Measurements from ENCODE around the gene CIB4. TPM values are rescaled to one million over a fixed set of nuclear protein-coding genes. Genes with fewer than 3 reads are reported as not detected.
A peak's percentile ranks its signal among the peaks of the same experiment; 100 is the strongest.

CIB4 gene
- total and polyA plus RNA-seq, 2 of the 4 experiments (the other 2 are of a cell fraction): not detected

- no peak for TF ChIP-seq RAD21 (IDR thresholded peaks at IDR 0.05; ENCODE audit: low read length)
These were observed 12.3 kb upstream of the CIB4 start (continued) for GRCh38 chr2:26653207-26654060.

GRCh38 chr2:26652361-26653041 is 11.3 kb upstream of the CIB4 start:
- Histone ChIP-seq H3K23ac (ENCODE audit: low read depth, low read length) (no peak overlapping the region), H4K20me1 (ENCODE audit: insufficient read depth, low read length) (no peaks in the 10 kb centered on the region), H2BK20ac (ENCODE audit: low read depth, low read length) (no peak overlapping the region), H4K8ac (ENCODE audit: low read depth in 2 of 2, low read length in 2 of 2) (no peak overlapping the region), H4K91ac (ENCODE audit: insufficient read depth, low read depth, low read length) (no peak overlapping the region), H2BK5ac (ENCODE audit: low read depth, low read length, poor library complexity, severe bottlenecking) (no peak overlapping the region), H2BK120ac (ENCODE audit: low read depth, low read length) (no peak overlapping the region), H3K18ac (ENCODE audit: low read depth, low read length) (no peak overlapping the region; the same call in 1 of the 2 replicates), H3K14ac (replicated peaks; ENCODE audit: low read depth, low read length) (no peak overlapping the region), H2AK9ac (replicated peaks; ENCODE audit: low read depth, low read length, poor library complexity) (no peak overlapping the region), H3K36me3 (ENCODE audit: control insufficient read depth, insufficient read depth, low read length) (no peaks in the 10 kb centered on the region), H3K4ac (ENCODE audit: low read depth, low read length) (no peak overlapping the region), H3K27ac (ENCODE audit: insufficient read depth, low read length) (peak overlapping the region; percentile 0; the same call in 1 of the 2 replicates), H2BK15ac (ENCODE audit: low read depth, low read length) (no peak overlapping the region), H3K9ac (ENCODE audit: low read depth, low read length) (no peak overlapping the region), H3K9me3 (ENCODE audit: control insufficient read depth, insufficient read depth, low read length) (peaks cover 3% of the 10 kb centered on the region), H3K27me3 (ENCODE audit: control insufficient read depth, insufficient read depth, low read length) (peaks cover 46% of the 10 kb centered on the region), H2AFZ (replicated peaks; ENCODE audit: low read length, poor library complexity) (peak overlapping the region; percentile 2), H3K4me1 (ENCODE audit: control insufficient read depth, insufficient read depth, low read length) (peaks cover 2% of the 10 kb centered on the region; the same call in 1 of the 2 replicates), H2AK5ac (ENCODE audit: low read depth, low read length) (no peak overlapping the region), H3K4me3 (ENCODE audit: insufficient read depth, low read depth, low read length) (no peak overlapping the region), H3K79me1 (ENCODE audit: low read depth in 1 of 2, low read length in 2 of 2) (no peaks in the 10 kb centered on the region), H3K4me2 (ENCODE audit: low read depth, low read length) (no peak overlapping the region), H3K56ac (ENCODE audit: extremely low read depth, insufficient read depth, low read length) (no peak overlapping the region), H4K5ac (ENCODE audit: low read depth, low read length) (no peak overlapping the region; the same call in 1 of the 2 replicates), H3K9me1 (ENCODE audit: insufficient read depth, low read length) (no peaks in the 10 kb centered on the region)
- intact Hi-C loops (cut with micrococcal nuclease) (no loop called here), in situ Hi-C loops (cut with MboI; ENCODE audit: low sequenced_read_pairs) (no loop called here), dilution Hi-C loops (cut with HindIII; ENCODE audit: low sequenced_read_pairs, unreplicated experiment) (no loop called here)
- BruUV-seq (replicated peaks): no TSS peak
- CTCF ChIA-PET: no interaction called here
- 38% methylated on average over 4 of the region's 12 CpGs; no CpG with 5 or more reads in 1 of the 2 experiments for WGBS, 2 experiments (ENCODE audit: extremely low coverage in 2 of 2, insufficient read length in 1 of 2)
- DNase-seq (peak; percentile 12), ATAC-seq (ENCODE audit: low read depth) (peak; percentile 53)
- POLR2A ChIA-PET (ENCODE audit: unreplicated experiment): no interaction called here
- TF ChIP-seq BHLHE40 (IDR thresholded peaks at IDR 0.05; ENCODE audit: low read depth, low read length): no peak
- TF ChIP-seq ELK1 (IDR thresholded peaks at IDR 0.05; ENCODE audit: borderline replicate concordance, low read depth, low read length): no peak
- TF ChIP-seq CTCF (conservative IDR thresholded peaks at IDR 0.05; ENCODE audit: low read depth, low read length): no peak
- no peak for TF ChIP-seq USF2 (IDR thresholded peaks at IDR 0.05; ENCODE audit: low read depth, low read length)
- TF ChIP-seq RCOR1 (IDR thresholded peaks at IDR 0.05; ENCODE audit: insufficient replicate concordance, low read length): no peak
- no peak for TF ChIP-seq RFX5 (IDR thresholded peaks at IDR 0.05; ENCODE audit: low read depth, low read length)
- TF ChIP-seq MAFK (IDR thresholded peaks at IDR 0.05; ENCODE audit: low read depth, low read length): no peak
- peak; percentile 66 for TF ChIP-seq CEBPB (IDR thresholded peaks at IDR 0.05; ENCODE audit: low read depth, low read length)

All from IMR-90 (cell line).